HepG2 (cell line): ENCODE measurements around the gene HLCS. TPM values are rescaled to one million over a fixed set of nuclear protein-coding genes. Genes with fewer than 3 reads are reported as not detected.

Experiments used
- ATAC-seq: fragments of 200-7000 bp; cut with Tn5 transposase; 3 replicates; pipeline ENCODE4 v1.9.1; 2020; ENCODE audit warnings: mild to moderate bottlenecking, moderate library complexity
- BruUV-seq: library from RNA; stranded (reverse); fragments of 400-500 nt; replicated peaks from 2 replicates; lab custom pipeline; 2021; lab: Mats Ljungman, UMichigan
- CTCF ChIA-PET: fragments of 300-600 bp; formaldehyde crosslinking; extraction: SDS; loops from one replicate; lab custom pipeline; 2021; ENCODE audit warnings: low total read pairs, inconsistent platforms, low intra/inter-chr PET ratio; lab: Yijun Ruan, JAX
- POLR2A ChIA-PET: fragments of 350-600 bp; sonication (Branson Sonifier 250); formaldehyde crosslinking; loops from one replicate; lab custom pipeline; 2020; ENCODE audit warnings: antibody characterized with exemption, inconsistent platforms; lab: Yijun Ruan, JAX
- DNase-seq: peaks from one replicate; pipeline ENCODE4 v3.0.0-alpha.2; 2015; ENCODE audit warnings: low spot score
- FAIRE-seq: peaks from 3 replicates; lab custom pipeline; 2011; peaks lifted over from hg19 to GRCh38; lab: Jason Lieb, UNC
- H2AFZ ChIP-seq: one replicate; pipeline ENCODE4 v1.6.1; 2011; ENCODE audit warnings: low read length, inconsistent platforms
- H3K27ac ChIP-seq: fragments of 300-600 bp; 3 replicates; pipeline ENCODE4 v1.8.0; 2011; ENCODE audit warnings: mixed run types, mild to moderate bottlenecking, mixed read lengths, low read length, inconsistent platforms; ENCODE audit not compliant: insufficient read depth; ENCODE audit errors: extremely low read length
- H3K27me3 ChIP-seq, 2 experiments: fragments of 200-600 bp in 1 of 2; 2 replicates in 1 of 2; 3 replicates in 1 of 2; pipeline versions ENCODE4 v1.6.0 to v1.8.0; 2011; ENCODE audit warnings: low read length in 2 of 2, mild to moderate bottlenecking in 2 of 2, moderate library complexity in 2 of 2, inconsistent platforms in 1 of 2; ENCODE audit not compliant: insufficient read depth in 2 of 2, control insufficient read depth in 1 of 2
- H3K36me3 ChIP-seq, 2 experiments: fragments of 200-600 bp in 1 of 2; replicated peaks in 1 of 2; 2 replicates in 1 of 2; 3 replicates in 1 of 2; pipeline versions ENCODE4 v1.5.1 to v1.8.0; 2011; ENCODE audit warnings: low read length in 2 of 2, inconsistent platforms in 1 of 2; ENCODE audit not compliant: insufficient read depth in 2 of 2, control insufficient read depth in 1 of 2
- H3K4me1 ChIP-seq: 2 replicates; pipeline ENCODE4 v1.5.1; 2012; ENCODE audit warnings: low read length, inconsistent platforms; ENCODE audit not compliant: insufficient read depth
- H3K4me2 ChIP-seq: 2 replicates; pipeline ENCODE4 v1.6.0; 2011; ENCODE audit warnings: low read depth, low read length, inconsistent platforms
- H3K4me3 ChIP-seq, 3 experiments: fragments of 200-600 bp in 1 of 3; sonication (generic), shearing (Covaris generic) in 1 of 3; replicated peaks in 1 of 3; 2 replicates each; pipeline ENCODE4 v1.5.1; 2011 to 2016; ENCODE audit warnings: low read length in 3 of 3, inconsistent platforms in 2 of 3, low read depth in 2 of 3, mild to moderate bottlenecking in 2 of 3, control low read depth in 1 of 3, mixed read lengths in 1 of 3; ENCODE audit not compliant: insufficient read depth in 1 of 3
- H3K79me2 ChIP-seq: one replicate; pipeline ENCODE4 v1.6.1; 2011; ENCODE audit warnings: low read length, inconsistent platforms; ENCODE audit not compliant: insufficient read depth
- H3K9ac ChIP-seq: 2 replicates; pipeline ENCODE4 v1.6.0; 2011; ENCODE audit warnings: mild to moderate bottlenecking, low read depth, low read length, inconsistent platforms; ENCODE audit not compliant: insufficient read depth
- H3K9me3 ChIP-seq: 2 replicates; pipeline ENCODE4 v1.5.1; 2012; ENCODE audit warnings: mild to moderate bottlenecking, low read length
- H4K20me1 ChIP-seq: 2 replicates; pipeline ENCODE4 v1.6.0; 2011; ENCODE audit warnings: inconsistent platforms, mild to moderate bottlenecking, low read length, moderate library complexity; ENCODE audit not compliant: insufficient read depth
- MTF2 ChIP-seq: sonication (generic); formaldehyde crosslinking; IDR thresholded peaks from 2 replicates; pipeline ENCODE4 v1.5.0; 2020; ENCODE audit warnings: missing genetic modification reagents, borderline replicate concordance
- MYPOP ChIP-seq: sonication (generic); formaldehyde crosslinking; IDR thresholded peaks from 2 replicates; pipeline ENCODE4 v1.8.1; 2023; ENCODE audit warnings: mild to moderate bottlenecking, moderate library complexity, missing genetic modification reagents
- TAF15 ChIP-seq: fragments of 200-400 bp; formaldehyde crosslinking; IDR thresholded peaks from one replicate; pipeline ENCODE4 v1.6.1; 2018; ENCODE audit warnings: mild to moderate bottlenecking, low read depth, low read length; ENCODE audit not compliant: poor library complexity, severe bottlenecking
- ZBTB4 ChIP-seq: sonication (generic); formaldehyde crosslinking; IDR thresholded peaks from 2 replicates; pipeline ENCODE4 v1.4.0; 2020; ENCODE audit warnings: missing genetic modification reagents, mild to moderate bottlenecking, borderline replicate concordance
- ZBTB7A ChIP-seq: sonication (generic); formaldehyde crosslinking; IDR thresholded peaks from 2 replicates; pipeline ENCODE4 v1.8.0; 2022; ENCODE audit warnings: mild to moderate bottlenecking, missing genetic modification reagents
- ZMYM2 ChIP-seq: sonication (generic); formaldehyde crosslinking; IDR thresholded peaks from 2 replicates; pipeline ENCODE4 v1.8.0; 2022; ENCODE audit warnings: mild to moderate bottlenecking, missing genetic modification reagents
- WGBS: methylation state at CpG from one replicate; pipeline ENCODE4 v1.1.6; 2017; ENCODE audit warnings: low lambda C conversion rate; 5-methylcytosine and 5-hydroxymethylcytosine counted together
- in situ Hi-C: cut with HindIII; loops from 2 replicates; pipeline ENCODE4 v1.10.0; 2017; ENCODE audit warnings: low pct_unique_long_range_greater_than_20kb; ENCODE audit not compliant: extremely low pct_ligation_motif_present
- intact Hi-C: fragments of 100-400 bp; cut with micrococcal nuclease; formaldehyde crosslinking; loops from one replicate; pipeline ENCODE4 v1.10.0; 2022; ENCODE audit not compliant: unreplicated experiment
- polyA plus RNA-seq, 8 experiments: library from polyadenylated mRNA; depleted of rRNA in 3 of 8; stranded (reverse) in 7 of 8; unstranded in 1 of 8; fragments of >200 nt; fragmentation: Illumina TruSeq in 4 of 8; extraction: Trizol in 4 of 8; gene quantifications; 2 replicates each; pipeline versions ENCODE4 v1.2.1 to v1.2.3, GENCODE V29; 2011 to 2016; ENCODE audit warnings: low read depth in 4 of 8, missing spikeins in 1 of 8, mixed read lengths in 1 of 8; ENCODE audit not compliant: insufficient read depth in 1 of 8
- total RNA-seq, 5 experiments: library from RNA; depleted of rRNA; stranded (reverse); fragments of >200 nt; fragmentation: Illumina TruSeq; extraction: Trizol; gene quantifications; 2 replicates each; pipeline ENCODE4 v1.2.3, GENCODE V29; 2016; ENCODE audit warnings: low read depth in 1 of 5
- TF ChIP-seq, protein P1 (sequence below): sonication (generic); formaldehyde crosslinking; IDR thresholded peaks from 2 replicates; pipeline ENCODE4 v1.4.0; 2020; ENCODE audit warnings: missing genetic modification reagents, mild to moderate bottlenecking, borderline replicate concordance

The HLCS gene
- total and polyA plus RNA-seq, 2 of the 13 experiments (the other 11 are each of a cell fraction or from before 2014, with no cell fraction given) = 7.9 to 12.3 TPM

DNA sequence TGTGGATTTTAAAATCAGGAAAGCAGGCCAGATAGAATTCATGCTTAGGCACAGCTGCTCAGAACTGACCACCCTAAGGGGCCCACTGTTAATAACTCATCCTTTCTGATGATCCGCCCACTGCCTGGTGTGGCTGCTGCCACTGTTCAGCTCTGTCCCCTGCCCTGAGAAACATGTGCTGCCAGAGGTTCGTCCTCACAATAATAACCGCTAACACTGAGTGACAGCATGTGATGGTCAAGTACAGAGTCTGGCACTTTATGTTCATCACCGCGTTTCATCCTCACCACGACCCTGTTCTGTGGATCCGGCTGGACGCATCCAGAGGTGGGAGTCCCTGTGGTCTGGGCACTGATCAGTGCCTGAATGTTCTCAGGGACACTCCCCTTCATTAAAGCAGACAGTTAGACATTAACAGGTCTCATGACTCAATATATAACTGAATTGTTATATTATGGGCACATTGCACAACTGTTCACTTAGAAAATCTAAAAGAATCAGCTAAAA lies 159.0 kb downstream of the HLCS start:
- no peaks in the 10 kb centered on the region for H3K4me1 ChIP-seq
- no peak for ATAC-seq
- no peak overlapping the region for H2AFZ ChIP-seq
- H3K9ac ChIP-seq = no peak overlapping the region
- no peaks in the 10 kb centered on the region for H3K79me2 ChIP-seq
- no TSS peak for BruUV-seq
- no peak overlapping the region for H3K4me3 ChIP-seq
- in situ Hi-C loops (no loop called here), intact Hi-C loops (no loop called here)
- H4K20me1 ChIP-seq = no peaks in the 10 kb centered on the region
- no peak overlapping the region for H3K4me2 ChIP-seq
- CTCF ChIA-PET = no interaction called here
- FAIRE-seq = no peak
- POLR2A ChIA-PET = no interaction called here
- H3K9me3 ChIP-seq = no peaks in the 10 kb centered on the region
- TF ChIP-seq ZBTB7A (CRISPR knock-in tag) = no peak
- TF ChIP-seq MYPOP (CRISPR knock-in tag) = no peak
- TF ChIP-seq MTF2 (CRISPR knock-in tag) = no peak
- TF ChIP-seq ZBTB4 (CRISPR knock-in tag) = no peak
- TF ChIP-seq, protein P1, sequence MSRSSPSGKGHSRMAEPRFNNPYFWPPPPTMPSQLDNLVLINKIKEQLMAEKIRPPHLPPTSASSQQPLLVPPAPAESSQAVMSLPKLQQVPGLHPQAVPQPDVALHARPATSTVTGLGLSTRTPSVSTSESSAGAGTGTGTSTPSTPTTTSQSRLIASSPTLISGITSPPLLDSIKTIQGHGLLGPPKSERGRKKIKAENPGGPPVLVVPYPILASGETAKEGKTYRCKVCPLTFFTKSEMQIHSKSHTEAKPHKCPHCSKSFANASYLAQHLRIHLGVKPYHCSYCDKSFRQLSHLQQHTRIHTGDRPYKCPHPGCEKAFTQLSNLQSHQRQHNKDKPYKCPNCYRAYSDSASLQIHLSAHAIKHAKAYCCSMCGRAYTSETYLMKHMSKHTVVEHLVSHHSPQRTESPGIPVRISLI = no peak
- no peak for TF ChIP-seq TAF15
- TF ChIP-seq ZMYM2 (CRISPR knock-in tag) = no peak
- no peaks in the 10 kb centered on the region for H3K27me3 ChIP-seq
- DNase-seq = no peak
- no peak overlapping the region for H3K27ac ChIP-seq
- no peaks in the 10 kb centered on the region for H3K36me3 ChIP-seq
- 95% methylated on average over 8 of the region's 8 CpGs for WGBS
